HG03378 (cell line): ENCODE results near the gene PPOX.

Experiments used
- ATAC-seq: cut with Tn5 transposase; IDR thresholded peaks from one replicate; pipeline ENCODE4 v1.9.1; 2021; ENCODE audit warnings: mild to moderate bottlenecking, moderate library complexity; ENCODE audit not compliant: unreplicated experiment

The PPOX gene

DNA sequence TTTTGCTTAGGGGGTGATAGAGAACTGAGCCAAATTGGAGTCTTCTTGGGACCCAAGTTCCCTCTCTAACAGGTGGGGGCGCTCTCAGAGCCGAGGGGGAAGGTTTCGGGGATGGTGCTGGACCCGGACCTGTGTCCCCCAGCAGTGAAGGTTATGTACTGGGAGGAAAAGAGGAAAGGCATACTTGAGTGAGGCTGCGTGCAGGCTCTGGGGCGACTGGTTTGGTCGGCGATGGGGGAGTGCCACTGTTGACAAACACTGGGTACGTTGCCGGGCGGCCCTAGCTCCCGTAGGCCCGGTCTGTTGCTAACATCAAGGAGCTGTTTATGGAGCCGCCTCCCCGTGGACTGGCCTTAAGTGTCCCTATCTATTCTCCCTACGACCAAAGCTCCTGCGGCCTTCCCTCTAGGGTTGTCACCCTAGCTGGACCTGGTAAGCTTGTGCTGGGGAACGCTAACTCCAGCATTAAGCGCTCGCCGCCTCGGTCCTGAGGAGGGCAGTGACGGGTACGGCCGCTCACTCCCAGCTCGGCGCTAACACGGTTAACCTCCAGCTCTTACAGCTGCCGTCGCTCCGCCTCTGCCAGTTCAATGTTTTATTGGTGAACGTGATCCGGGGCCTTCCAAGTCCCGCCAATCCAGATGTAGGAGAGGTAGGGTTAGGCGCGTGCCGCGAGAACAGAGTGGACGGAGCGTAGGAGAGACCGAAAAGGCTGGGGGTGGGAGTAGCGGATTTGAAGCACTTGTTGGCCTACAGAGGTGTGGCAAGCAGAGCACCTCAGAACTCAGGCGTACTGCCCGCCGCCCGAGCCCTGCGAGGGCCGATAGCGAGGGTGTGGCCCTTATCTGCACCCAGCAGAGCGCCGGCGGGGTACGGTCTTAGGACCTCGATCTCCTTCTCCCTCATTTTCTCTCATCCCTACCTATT, at the start of gene PPOX:
Gene PPOX (plus strand): TSS at position 685 of the 927 bp plus-strand sequence. CDS start 422 bp downstream, outside the sequence.
- peak; percentile 90 for ATAC-seq

DNA sequence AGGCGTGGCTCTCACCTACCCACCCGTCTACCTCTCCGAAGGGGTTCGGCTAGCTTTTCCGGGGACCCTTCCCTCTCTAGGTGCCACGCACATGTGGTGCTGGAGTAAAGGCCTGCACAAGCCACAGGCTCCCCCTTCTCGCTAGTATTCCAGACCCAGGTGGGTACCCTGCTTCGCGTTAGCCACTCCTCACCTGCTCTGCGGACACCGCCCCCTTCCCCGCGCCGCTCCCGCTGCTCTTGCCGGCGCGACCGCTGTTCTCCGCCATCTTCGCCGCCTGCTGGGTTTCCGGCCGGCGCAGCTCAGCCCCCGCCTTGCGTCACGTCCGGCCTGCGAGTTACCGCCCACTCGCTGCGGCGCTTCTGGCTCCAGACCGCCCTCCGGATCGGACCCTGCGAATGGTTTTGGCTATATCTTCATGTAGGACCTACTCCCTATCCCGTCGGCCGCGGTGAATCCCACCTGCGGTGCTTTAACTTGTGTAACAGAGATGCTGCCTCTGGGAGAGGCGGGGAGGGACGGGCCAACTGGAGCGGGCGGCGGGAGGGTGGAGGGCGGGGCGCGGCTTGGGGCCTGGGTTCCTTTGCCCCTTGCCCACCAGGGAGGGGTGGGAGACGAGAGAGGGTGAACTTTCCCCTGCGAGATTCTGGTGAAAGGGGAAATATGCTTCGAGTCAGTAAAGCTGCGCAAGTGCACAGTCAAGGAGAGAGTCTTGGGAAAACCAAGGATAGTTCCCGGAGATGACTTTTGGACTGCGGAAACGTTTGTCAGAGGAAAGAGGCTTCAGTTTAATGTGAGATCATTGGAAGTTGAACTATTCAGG, 48.3 kb upstream of the PPOX start, which contains the start of the genes NIT1 and PFDN2:
Gene NIT1 (plus strand): TSS at position 347 of the 823 bp plus-strand sequence. CDS start 72 bp downstream, at position 419.
Gene PFDN2 (minus strand): TSS at position 279 of the 823 bp plus-strand sequence. CDS start 11 bp downstream, at position 268.
- peak; percentile 61 for ATAC-seq

DNA sequence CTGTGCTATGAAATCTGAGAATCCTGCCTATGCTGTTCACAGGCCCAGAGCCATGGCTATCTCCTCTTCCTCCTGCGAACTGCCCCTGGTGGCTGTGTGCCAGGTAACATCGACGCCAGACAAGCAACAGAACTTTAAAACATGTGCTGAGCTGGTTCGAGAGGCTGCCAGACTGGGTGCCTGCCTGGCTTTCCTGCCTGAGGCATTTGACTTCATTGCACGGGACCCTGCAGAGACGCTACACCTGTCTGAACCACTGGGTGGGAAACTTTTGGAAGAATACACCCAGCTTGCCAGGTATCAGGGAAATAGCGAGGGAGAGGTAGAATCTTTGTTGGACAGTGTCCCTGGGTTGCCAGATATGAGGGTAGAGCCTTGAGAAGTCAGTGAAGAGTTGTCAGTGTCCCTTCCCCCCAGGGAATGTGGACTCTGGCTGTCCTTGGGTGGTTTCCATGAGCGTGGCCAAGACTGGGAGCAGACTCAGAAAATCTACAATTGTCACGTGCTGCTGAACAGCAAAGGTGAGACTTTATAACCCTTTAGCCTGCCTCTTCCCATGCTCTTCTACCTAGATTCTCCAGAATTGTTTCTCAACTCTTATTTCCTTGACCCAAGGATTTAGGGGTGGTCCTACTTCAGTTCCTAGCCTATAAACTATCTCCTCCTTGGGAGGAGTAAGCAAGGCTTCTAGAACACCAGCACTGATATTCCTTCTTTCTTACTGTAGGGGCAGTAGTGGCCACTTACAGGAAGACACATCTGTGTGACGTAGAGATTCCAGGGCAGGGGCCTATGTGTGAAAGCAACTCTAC, 46.9 kb upstream of the PPOX start:
- no peak for ATAC-seq

DNA sequence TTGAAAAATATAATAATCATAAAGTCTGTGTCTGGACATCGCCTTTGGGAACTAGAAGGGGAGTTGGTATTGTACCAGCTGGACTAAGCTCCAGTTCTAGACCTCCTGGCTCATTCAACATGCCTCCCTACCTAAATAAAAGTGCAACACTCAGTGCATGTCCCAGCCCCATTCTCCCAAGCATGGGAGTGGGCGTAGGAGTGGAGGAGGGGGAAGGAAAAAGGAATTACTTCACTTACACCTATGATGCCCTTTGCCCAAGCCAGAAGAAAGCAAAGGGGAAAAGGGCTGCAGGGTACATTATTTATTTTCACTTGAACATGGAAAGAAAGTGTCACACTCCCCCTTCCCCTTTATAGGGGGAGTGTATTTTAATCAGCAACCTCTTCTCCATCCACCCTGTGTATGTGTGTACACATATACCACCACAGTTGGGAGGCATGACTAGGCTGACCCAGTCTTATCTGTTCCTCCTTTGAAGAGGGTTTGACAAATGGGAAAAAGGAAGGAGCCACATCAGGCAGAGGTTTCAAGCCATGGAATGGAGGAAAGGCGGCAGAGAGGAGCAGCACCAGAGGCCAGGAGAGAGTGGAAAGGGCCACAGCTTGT, 45.1 kb upstream of the PPOX start:
- ATAC-seq = no peak

DNA sequence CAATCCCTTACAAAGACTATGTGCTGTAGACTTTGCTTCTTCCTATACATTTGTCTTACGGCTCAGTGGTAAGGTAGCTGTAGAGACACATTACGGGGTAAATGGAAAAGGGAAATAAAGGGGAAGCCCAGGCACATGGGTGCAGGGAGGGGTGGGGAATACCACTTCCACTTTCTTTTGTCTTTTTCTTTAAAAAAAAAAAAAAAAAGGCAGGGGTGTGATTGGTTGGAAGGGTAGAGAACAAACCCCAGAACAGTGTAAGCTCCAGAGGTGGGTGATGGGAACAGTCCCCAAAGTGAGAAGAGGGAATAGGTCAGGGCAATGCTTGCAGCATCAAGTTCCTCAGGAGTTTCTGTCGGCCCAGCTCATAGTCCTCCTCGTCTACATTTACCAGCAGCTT, 44.4 kb upstream of the PPOX start:
- no peak for ATAC-seq

DNA sequence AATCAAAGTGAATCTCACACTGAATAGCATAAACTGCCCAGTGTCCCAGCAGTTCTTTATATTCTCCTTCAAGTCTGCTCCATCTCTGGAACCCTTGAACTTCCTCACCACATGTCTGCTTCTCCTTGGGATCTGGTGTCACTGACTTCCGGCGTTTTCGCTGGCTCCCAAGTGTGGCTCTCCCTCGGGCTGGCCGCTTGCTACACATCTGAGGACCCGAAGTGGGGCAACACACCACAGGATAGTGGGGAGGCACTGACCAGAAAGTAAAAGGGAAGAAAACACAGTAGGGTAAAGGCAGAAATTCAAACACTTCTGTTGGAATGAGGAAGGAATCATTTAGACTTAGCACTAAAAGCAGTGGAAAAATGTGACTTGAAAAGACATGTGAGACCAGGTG, 43.3 kb upstream of the PPOX start:
- no peak for ATAC-seq

DNA sequence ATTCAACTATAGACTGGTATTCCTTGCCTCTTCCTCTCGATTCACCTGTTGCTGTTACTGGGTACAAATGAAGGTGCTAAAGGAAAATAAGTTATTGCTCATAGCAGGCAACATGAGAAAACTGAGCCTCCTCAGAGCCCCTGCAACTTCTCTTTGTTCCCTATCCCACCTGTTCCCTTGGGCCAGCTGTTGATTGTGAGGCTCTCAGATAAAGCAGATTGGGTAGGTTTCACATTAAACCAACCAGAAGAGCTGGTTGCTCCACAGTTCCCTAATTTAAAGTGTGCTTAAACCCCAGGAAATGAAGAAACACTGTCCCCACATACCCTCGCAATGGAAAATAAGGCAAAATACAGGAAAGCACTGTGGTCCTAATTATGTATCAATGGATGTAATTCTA, 38.6 kb upstream of the PPOX start:
- ATAC-seq = no peak

DNA sequence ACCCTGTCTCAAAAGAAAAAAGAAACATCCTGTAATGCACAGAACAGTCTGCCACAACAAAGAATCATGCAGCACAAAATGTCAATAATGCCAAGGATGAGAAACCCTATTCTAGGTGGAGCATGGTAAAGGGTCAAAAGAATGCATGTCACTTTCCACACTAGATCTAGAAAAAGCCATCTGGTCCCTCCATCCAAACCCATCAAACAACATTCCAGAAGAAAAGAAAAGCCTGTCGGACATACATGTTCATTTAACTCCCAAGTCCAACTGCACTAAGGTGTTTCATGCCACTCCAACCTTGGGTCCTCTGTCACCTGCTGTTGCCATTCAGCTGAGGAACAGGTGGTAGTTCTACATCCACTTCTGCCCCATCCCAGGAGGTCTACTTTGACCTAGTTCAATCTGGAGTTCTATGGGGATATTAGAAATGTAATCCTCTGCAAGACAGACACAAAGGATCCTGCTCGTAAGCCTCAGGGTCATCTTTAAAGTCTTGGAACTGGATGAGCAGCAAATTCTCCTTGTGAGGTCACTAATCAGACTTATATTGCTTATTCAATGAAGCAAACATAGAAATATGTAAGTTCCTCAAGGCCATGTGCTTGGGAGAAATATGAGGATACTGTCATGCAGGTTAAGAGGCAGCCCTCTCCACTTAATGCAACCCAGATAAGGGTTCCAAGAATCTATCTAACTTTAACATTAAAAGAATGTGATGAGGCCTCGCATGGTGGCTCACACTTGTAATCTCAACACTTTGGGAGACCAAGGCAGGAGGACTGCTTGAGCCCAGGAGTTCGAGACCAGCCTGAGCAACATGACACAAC, 37.4 kb upstream of the PPOX start:
- ATAC-seq = no peak

DNA sequence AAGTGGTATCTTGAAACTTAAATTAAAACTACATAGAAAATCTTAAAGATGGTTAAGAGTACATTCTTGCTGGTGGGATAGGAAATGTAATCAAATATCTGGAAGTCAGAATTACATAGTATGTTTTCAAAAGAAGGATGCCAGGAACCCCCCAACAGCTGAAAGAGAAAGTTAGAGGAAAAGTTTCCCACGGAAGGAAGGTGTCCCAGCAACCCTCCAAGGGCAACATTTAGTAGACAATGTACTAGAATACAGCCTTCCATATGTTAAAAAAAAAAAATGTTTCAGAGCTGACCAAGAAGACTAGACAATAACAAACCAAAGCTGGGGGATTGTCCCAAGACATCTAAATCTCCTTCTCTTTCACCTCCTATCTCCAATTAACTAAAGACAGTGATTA, 36.0 kb upstream of the PPOX start:
- ATAC-seq = no peak

DNA sequence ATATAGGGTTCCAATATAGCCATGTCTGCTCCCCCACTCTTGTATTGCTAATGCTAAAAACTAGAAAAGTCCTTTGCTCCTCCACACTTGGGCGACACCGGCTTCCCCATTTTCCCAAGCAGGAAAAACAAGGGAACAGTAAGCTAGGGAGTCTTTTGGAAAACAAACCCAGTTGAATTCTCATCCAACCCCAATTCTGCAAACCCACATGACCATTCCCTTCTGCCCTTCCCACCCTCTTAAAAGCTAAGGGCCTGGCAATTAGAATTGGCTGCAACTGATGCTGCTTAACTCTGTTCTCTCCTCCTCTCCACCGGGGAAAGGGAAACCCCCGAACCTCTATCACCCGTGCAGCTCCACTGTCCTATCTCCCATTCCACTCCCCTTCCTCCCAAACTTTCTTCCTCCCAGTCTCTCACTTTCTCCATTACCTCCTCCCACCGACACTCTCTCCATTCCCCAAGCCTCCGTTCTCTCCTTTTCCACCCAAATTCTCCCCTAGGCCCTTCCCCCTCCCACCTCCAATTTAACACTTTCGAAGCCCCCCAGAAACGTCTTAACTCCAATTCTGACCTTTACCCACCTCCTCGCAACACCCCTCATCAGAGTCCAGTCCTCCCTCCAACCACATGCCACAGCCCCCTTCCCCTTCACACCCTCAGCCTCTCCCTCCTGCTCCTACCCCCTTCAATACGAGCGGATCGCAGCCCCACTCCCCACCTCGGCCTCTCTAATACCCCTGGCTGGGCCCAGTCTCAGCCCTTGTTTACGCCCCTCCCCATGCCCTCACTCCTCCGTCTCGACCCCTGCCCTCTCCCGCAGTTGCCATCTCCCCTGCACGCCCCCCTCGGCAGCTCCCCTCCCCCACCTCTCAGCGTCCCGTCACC, 34.5 kb upstream of the PPOX start:
- ATAC-seq = no peak

DNA sequence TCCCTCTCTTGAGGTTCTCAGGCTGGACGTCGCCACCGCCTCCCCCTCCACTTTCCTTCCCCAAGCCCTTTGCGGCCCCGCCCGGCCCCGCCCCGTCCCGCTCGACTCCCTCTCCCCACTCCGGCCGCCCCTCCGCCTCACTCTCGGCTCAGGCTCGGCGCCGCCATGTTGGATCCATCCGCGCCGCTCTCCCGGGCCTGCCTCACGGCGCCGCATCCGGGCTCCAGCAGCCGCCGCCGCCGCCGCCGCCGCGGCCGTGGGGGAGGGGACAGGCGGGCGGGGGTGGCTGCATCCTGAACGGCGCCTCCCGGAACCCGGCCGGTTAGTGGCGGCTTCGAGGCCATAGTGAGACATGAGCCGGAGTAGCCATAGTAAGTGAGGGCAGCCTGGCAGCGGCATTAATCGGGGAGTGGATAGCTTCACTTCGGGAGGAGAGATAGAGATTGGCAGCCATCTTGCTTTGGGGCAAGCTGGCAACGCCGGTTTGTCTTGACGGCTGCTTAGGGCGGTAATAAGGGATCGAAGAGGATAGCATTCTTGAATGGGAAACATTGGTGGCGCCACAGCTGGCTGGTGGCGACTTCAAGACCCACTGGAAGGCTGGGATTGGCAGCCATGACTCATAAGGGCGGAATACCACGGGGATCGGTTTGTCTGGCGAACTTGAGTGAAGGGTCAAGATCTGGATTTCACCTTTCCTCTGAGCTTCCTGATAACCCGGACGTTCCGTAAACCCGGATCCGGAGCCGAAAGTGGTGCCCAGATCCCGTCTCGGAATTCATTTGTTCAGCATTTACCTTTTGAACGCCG, 33.6 kb upstream of the PPOX start, which contains the start of gene DEDD:
Gene DEDD (minus strand): TSS at position 258 of the 810 bp plus-strand sequence. CDS start 8,205 bp downstream, outside the sequence.
- ATAC-seq = peak; percentile 95

DNA sequence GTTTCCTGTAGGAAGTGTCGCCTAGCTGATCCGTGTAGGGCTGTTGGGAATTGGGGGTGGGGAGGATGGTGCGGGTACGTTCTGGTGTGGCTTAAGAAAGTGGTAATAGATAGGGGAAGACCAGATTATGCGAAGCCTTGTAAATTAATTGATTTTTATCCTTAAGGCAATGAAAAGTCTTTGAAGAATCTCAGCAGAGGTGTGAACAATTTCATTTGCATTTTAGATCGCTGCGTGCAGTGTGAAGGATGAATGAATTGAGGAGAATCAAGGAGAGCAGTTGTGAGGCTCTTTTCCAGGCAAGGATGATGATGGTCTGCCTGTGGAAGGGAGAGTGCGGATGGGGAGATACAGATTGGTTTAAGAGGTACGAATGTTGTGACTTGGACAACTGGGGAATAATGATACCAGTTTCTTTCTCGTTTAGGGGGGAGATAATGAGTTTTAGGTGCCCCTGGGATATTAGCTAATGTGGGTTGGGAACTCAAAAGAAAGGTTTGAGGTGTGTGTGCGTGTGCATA, 32.9 kb upstream of the PPOX start:
- ATAC-seq = peak; percentile 3

DNA sequence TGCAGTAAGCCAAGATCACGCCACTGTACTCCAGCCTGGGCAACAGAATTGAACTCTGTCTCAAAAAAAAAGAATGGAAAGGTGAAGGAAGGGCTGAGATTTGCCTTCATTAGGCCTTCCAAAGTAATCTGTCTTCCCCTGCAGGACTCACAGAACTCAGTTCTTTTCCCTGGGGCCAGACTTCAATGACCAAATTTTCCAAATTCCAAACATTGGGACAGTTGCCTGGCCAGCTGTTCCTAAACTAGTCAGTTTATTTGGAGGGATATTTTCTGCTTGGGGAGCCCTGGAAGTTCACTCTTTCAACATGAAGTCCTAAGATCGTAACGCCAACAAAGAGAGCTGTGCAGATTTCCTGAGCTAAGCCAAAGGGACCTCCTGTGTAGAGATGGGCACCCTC, 28.3 kb upstream of the PPOX start:
- no peak for ATAC-seq

DNA sequence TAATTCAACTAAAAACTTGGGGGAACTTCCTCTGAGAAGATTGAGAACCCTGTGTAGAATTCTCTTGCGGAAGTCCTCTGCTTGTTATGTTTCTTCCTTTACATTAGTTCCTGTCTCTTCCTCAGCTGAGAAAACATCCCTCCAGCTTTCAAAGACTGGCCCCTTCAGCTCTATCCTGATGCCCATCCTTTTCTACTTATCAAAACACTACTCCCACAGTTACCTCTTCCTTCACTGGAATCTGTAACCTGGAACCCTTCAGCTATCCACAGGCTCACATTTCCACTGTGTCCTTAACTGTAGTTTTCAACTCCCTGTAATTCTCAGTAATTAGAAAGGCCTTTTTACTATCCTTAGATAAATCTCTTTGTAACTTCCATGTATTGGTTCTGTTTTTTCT, 27.8 kb upstream of the PPOX start:
- no peak for ATAC-seq

DNA sequence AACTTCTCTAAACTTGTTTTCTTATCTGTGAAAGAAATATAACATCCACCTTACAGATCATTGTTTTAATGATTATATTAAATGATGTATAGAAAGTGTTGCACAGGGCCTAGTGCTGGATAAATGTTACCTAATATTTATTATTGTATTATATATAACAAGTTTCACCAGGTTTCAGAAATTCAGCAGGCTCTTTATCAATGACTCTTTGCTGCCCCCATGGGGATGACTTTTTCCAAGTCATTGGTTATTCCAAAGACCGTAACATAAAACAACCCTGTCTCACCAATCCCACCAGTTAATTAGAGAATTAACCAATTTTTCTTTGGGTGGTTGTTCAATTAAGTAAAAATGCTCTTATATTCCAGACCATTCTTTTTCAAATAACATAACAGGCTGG, 26.5 kb upstream of the PPOX start:
- no peak for ATAC-seq

DNA sequence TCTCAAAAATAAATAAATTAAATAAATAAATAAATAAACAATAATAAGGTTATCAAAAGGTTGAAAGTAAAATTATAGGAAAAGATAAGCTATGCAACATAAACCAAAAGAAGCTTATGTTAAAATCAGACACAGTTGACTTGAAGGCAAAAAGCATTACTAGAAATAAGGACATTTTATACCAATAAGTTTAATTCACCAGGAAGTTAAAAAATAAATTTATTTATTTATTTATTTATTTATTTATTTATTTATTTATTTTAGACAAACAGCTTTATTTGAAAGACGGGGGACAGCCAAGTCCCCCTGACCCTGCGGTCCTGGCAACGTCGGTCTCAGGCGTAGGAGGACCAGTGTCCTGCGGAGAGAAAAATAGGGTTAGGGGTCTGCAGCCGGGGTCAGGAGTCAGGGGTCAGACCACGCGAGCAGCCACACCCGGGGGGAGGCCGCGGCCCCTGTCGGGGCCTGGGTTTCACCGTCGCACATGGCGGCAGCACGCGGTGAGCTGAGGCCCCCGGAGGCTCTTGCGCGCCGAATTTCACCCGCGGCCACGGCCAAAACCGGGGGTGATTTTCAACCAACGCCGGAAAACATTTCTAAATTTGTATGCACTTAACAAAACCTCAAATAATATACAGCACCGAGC, 25.3 kb upstream of the PPOX start:
- ATAC-seq = no peak

DNA sequence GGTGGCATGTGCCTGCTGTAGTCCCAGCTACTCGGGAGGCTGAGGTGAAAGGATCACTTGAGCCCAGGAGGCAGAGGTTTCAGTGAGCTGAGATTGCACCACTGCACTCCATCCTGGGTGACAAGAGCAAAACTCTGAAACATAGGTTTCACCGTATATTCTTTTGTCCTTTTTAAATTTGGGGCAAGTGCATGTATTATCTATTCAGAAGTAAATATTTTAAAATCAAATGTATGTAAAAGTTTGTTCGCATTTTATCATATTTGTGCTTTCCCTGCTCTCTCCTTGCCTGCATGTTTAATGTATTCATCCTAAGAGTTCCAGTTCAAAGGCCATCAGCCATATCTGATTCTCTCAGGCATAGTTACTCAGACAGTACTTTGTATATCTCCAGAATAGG, 20.4 kb upstream of the PPOX start:
- no peak for ATAC-seq
